Measurements from ENCODE around the gene CYLD.

The CYLD gene

DNA sequence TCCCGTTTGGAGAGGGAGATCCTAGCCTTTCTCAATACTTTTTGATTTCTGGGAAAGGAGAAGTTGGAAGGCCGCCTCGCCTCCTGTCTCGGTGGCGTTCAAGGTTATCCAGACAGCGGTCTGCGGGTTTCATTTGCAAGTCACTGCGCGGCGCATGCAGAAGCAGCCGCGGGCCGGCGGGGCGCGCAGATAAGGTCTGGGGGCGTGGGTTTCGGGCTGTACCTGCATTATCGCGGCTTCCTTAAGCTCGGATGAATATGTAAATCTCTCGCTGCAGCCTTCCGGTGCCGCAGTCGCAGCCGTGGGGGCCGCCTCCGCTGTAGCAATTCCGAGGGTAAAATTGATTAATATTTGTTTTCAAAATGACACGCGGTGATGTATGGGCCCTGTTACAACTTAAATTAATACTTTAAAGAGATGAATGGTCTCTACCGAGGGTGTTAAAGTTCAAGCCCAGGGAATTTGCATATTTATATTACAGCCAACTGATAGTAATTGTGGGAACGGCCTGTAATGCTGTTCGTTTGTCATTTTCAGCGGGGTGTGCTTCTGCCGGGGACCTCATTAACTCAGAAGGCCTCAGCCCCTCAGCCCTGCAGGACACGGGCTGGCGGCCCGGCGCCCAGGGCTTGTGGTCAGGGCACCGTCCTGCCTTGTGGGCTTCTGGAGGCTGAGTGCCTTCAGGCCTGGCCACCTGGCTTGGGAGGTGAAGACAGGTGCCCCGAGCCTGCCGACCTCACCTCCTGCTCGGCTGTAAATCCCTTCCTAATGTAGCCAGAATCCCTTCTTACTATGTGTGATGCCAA, 99.4 kb downstream of the CYLD start:
- no peaks in the 10 kb centered on the region for H3K79me2 ChIP-seq (ENCODE audit: control insufficient read depth, insufficient read depth, low read length)
- no peak overlapping the region for H2AK5ac ChIP-seq (ENCODE audit: low read length)
- H3K4me3 ChIP-seq (ENCODE audit: low read length), result no peak overlapping the region
- DNase-seq, result peak; percentile 67
- H2BK15ac ChIP-seq (replicated peaks; ENCODE audit: low read depth), result no peak overlapping the region
- no CpG with 5 or more reads among the region's 44 CpGs for WGBS (ENCODE audit: extremely low coverage, insufficient coverage, low lambda C conversion rate)
- H3K18ac ChIP-seq (ENCODE audit: low read length), result no peak overlapping the region
- H2BK5ac ChIP-seq (ENCODE audit: low read length), result no peak overlapping the region
- H3K56ac ChIP-seq (ENCODE audit: low read length), result no peak overlapping the region
- peak overlapping the region; percentile 11 for H3K9ac ChIP-seq (ENCODE audit: low read length)
- H3K27ac ChIP-seq (ENCODE audit: low read depth, low read length), result no peak overlapping the region
- no peaks in the 10 kb centered on the region for H3K27me3 ChIP-seq (ENCODE audit: insufficient read depth, low read length, poor library complexity)
- no peak overlapping the region for H3K4ac ChIP-seq (ENCODE audit: low read depth, low read length)
- no peaks in the 10 kb centered on the region for H3K36me3 ChIP-seq (ENCODE audit: control insufficient read depth, insufficient read depth, low read length)
- no peaks in the 10 kb centered on the region for H3K79me1 ChIP-seq (ENCODE audit: low read length)
- no peak overlapping the region for H3K23ac ChIP-seq (ENCODE audit: low read length)
- H2BK120ac ChIP-seq (ENCODE audit: low read depth, low read length), result no peak overlapping the region
- no peak overlapping the region for H4K5ac ChIP-seq (ENCODE audit: low read length)
- no peak overlapping the region for H4K8ac ChIP-seq (ENCODE audit: low read depth, low read length)
- peaks cover 2% of the 10 kb centered on the region for H3K4me1 ChIP-seq (ENCODE audit: control insufficient read depth, low read depth, low read length)
- peak overlapping the region; percentile 12 for H3K4me2 ChIP-seq (ENCODE audit: low read length)

DNA sequence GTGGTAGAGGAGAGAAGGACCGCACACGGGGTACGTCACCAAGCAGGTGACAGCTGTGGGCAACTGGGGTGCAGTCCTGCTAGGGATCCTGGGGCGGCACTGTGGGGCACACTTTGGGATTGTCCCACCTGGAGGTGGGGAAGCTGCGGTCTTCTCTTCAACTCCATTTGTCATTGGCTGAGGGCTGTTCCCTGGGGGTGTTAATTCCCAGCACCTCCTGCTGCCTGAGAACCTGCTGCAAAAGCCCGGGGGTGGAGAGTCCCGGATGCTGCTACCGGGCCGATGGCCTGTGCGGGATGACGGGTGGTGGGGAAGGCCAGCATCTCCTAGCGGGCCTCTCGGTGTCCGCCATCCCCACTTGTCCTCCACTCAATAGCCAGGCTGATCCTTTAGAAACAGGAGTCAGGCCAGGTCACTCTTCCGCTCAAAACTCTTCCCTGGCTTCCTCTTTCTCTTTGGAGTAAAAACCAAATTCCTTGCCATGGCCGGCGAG, 100.2 kb downstream of the CYLD start:
- DNase-seq, result no peak
- Histone ChIP-seq H2AK5ac (ENCODE audit: low read length) (no peak overlapping the region), H3K18ac (ENCODE audit: low read length) (no peak overlapping the region), H3K27ac (ENCODE audit: low read depth, low read length) (no peak overlapping the region), H3K79me2 (ENCODE audit: control insufficient read depth, insufficient read depth, low read length) (no peaks in the 10 kb centered on the region), H3K79me1 (ENCODE audit: low read length) (no peaks in the 10 kb centered on the region), H4K5ac (ENCODE audit: low read length) (no peak overlapping the region), H3K56ac (ENCODE audit: low read length) (no peak overlapping the region), H3K27me3 (ENCODE audit: insufficient read depth, low read length, poor library complexity) (no peaks in the 10 kb centered on the region), H3K4me2 (ENCODE audit: low read length) (no peak overlapping the region), H2BK5ac (ENCODE audit: low read length) (no peak overlapping the region), H3K4ac (ENCODE audit: low read depth, low read length) (no peak overlapping the region), H3K9ac (ENCODE audit: low read length) (no peak overlapping the region), H4K8ac (ENCODE audit: low read depth, low read length) (no peak overlapping the region), H2BK120ac (ENCODE audit: low read depth, low read length) (no peak overlapping the region), H3K4me3 (ENCODE audit: low read length) (no peak overlapping the region), H3K23ac (ENCODE audit: low read length) (no peak overlapping the region), H3K36me3 (ENCODE audit: control insufficient read depth, insufficient read depth, low read length) (no peaks in the 10 kb centered on the region), H3K4me1 (ENCODE audit: control insufficient read depth, low read depth, low read length) (peaks cover 2% of the 10 kb centered on the region), H2BK15ac (replicated peaks; ENCODE audit: low read depth) (no peak overlapping the region)
- no CpG with 5 or more reads among the region's 17 CpGs for WGBS (ENCODE audit: extremely low coverage, insufficient coverage, low lambda C conversion rate)

DNA sequence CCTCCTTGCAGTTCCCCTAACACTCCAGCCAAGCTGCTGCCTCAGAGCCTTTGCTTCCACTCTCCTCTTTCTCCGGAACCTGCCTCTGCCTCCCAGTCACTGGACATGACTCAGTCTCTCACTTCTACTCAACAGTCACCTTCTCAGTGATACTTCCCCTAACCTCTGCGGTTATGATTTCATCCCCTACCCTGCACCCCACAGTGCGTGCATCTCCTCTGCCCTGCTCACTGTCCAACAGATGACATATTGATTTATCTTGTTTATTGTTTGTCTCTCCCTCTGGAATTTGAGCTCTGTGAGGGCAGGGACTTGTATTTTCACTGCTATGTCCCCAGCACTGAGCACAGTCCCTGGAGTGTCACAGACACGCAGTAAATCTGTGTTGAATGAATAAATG, 100.7 kb downstream of the CYLD start:
- whole genome bisulfite sequencing (ENCODE audit: extremely low coverage, insufficient coverage, low lambda C conversion rate), result no CpG with 5 or more reads among the region's 4 CpGs
- Histone ChIP-seq H3K4ac (ENCODE audit: low read depth, low read length) (no peak overlapping the region), H3K36me3 (ENCODE audit: control insufficient read depth, insufficient read depth, low read length) (no peaks in the 10 kb centered on the region), H2BK15ac (replicated peaks; ENCODE audit: low read depth) (no peak overlapping the region), H3K18ac (ENCODE audit: low read length) (no peak overlapping the region), H2AK5ac (ENCODE audit: low read length) (no peak overlapping the region), H4K5ac (ENCODE audit: low read length) (no peak overlapping the region), H2BK120ac (ENCODE audit: low read depth, low read length) (no peak overlapping the region), H4K8ac (ENCODE audit: low read depth, low read length) (no peak overlapping the region), H3K79me1 (ENCODE audit: low read length) (no peaks in the 10 kb centered on the region), H3K27ac (ENCODE audit: low read depth, low read length) (no peak overlapping the region), H3K4me1 (ENCODE audit: control insufficient read depth, low read depth, low read length) (peaks cover 2% of the 10 kb centered on the region), H2BK5ac (ENCODE audit: low read length) (no peak overlapping the region), H3K23ac (ENCODE audit: low read length) (no peak overlapping the region), H3K79me2 (ENCODE audit: control insufficient read depth, insufficient read depth, low read length) (no peaks in the 10 kb centered on the region), H3K56ac (ENCODE audit: low read length) (no peak overlapping the region), H3K4me3 (ENCODE audit: low read length) (no peak overlapping the region), H3K9ac (ENCODE audit: low read length) (no peak overlapping the region), H3K4me2 (ENCODE audit: low read length) (no peak overlapping the region), H3K27me3 (ENCODE audit: insufficient read depth, low read length, poor library complexity) (no peaks in the 10 kb centered on the region)
- DNase-seq, result no peak

DNA sequence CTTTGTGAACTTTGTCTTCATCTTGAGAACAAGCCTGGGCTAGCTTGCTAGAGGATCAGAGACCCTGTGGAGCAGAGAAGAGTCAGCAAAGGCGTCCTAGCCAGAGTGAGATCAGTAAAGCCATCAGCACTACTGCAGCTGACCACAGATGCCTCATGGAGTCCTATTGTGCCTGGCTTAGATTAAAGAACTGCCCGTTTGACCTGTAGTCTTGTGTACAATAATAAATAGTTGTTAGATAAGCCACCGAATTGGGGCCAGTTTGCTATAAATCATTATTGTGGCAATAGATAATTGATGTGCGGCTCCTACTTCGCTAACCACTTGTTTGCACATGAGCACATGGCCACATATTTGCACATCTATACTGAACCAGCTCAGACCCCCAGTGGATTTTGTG, 103.0 kb downstream of the CYLD start:
- H2AK5ac ChIP-seq (ENCODE audit: low read length), result no peak overlapping the region
- no peaks in the 10 kb centered on the region for H3K27me3 ChIP-seq (ENCODE audit: insufficient read depth, low read length, poor library complexity)
- no peak for DNase-seq
- no peaks in the 10 kb centered on the region for H3K79me2 ChIP-seq (ENCODE audit: control insufficient read depth, insufficient read depth, low read length)
- peaks cover 2% of the 10 kb centered on the region for H3K4me1 ChIP-seq (ENCODE audit: control insufficient read depth, low read depth, low read length)
- no peak overlapping the region for H2BK5ac ChIP-seq (ENCODE audit: low read length)
- no peaks in the 10 kb centered on the region for H3K36me3 ChIP-seq (ENCODE audit: control insufficient read depth, insufficient read depth, low read length)
- no peaks in the 10 kb centered on the region for H3K79me1 ChIP-seq (ENCODE audit: low read length)
- H4K8ac ChIP-seq (ENCODE audit: low read depth, low read length), result no peak overlapping the region
- no peak overlapping the region for H3K27ac ChIP-seq (ENCODE audit: low read depth, low read length)
- H3K23ac ChIP-seq (ENCODE audit: low read length), result no peak overlapping the region
- H3K56ac ChIP-seq (ENCODE audit: low read length), result no peak overlapping the region
- WGBS (ENCODE audit: extremely low coverage, insufficient coverage, low lambda C conversion rate), result no CpG with 5 or more reads among the region's 5 CpGs
- no peak overlapping the region for H3K4me2 ChIP-seq (ENCODE audit: low read length)
- H2BK120ac ChIP-seq (ENCODE audit: low read depth, low read length), result no peak overlapping the region
- H3K4me3 ChIP-seq (ENCODE audit: low read length), result no peak overlapping the region
- no peak overlapping the region for H2BK15ac ChIP-seq (replicated peaks; ENCODE audit: low read depth)
- no peak overlapping the region for H3K18ac ChIP-seq (ENCODE audit: low read length)
- no peak overlapping the region for H3K4ac ChIP-seq (ENCODE audit: low read depth, low read length)
- no peak overlapping the region for H3K9ac ChIP-seq (ENCODE audit: low read length)
- H4K5ac ChIP-seq (ENCODE audit: low read length), result no peak overlapping the region

DNA sequence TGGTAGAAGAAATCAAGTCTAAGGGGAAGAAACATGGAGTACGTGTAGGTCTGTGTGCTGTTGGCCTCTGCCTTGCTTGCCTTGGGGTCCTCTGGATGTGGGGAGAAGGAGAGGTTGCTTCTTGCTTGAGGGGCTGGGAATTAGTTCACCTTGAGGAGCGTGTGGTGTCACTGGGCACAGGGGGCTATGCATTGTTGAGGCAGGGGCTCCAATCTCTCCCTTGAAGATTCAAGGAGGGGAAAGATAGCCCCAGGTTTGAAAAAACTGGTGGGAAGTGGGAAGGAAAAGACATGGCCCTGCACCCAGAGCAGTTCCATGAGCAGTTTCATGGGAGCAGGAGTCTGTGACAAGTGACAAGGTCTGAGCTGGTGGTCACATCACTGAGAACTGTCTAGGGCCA, 103.4 kb downstream of the CYLD start:
- H2BK5ac ChIP-seq (ENCODE audit: low read length), result no peak overlapping the region
- H3K4me1 ChIP-seq (ENCODE audit: control insufficient read depth, low read depth, low read length), result peaks cover 2% of the 10 kb centered on the region
- H3K4me3 ChIP-seq (ENCODE audit: low read length), result no peak overlapping the region
- no peak overlapping the region for H3K4me2 ChIP-seq (ENCODE audit: low read length)
- no peak overlapping the region for H3K18ac ChIP-seq (ENCODE audit: low read length)
- no peak overlapping the region for H4K8ac ChIP-seq (ENCODE audit: low read depth, low read length)
- no peaks in the 10 kb centered on the region for H3K79me1 ChIP-seq (ENCODE audit: low read length)
- DNase-seq, result no peak
- H3K27ac ChIP-seq (ENCODE audit: low read depth, low read length), result no peak overlapping the region
- H3K56ac ChIP-seq (ENCODE audit: low read length), result no peak overlapping the region
- no peaks in the 10 kb centered on the region for H3K36me3 ChIP-seq (ENCODE audit: control insufficient read depth, insufficient read depth, low read length)
- no peak overlapping the region for H2BK120ac ChIP-seq (ENCODE audit: low read depth, low read length)
- no peak overlapping the region for H2AK5ac ChIP-seq (ENCODE audit: low read length)
- H4K5ac ChIP-seq (ENCODE audit: low read length), result no peak overlapping the region
- H3K9ac ChIP-seq (ENCODE audit: low read length), result no peak overlapping the region
- no peak overlapping the region for H2BK15ac ChIP-seq (replicated peaks; ENCODE audit: low read depth)
- H3K4ac ChIP-seq (ENCODE audit: low read depth, low read length), result no peak overlapping the region
- no peaks in the 10 kb centered on the region for H3K27me3 ChIP-seq (ENCODE audit: insufficient read depth, low read length, poor library complexity)
- no CpG with 5 or more reads among the region's 2 CpGs for WGBS (ENCODE audit: extremely low coverage, insufficient coverage, low lambda C conversion rate)
- no peaks in the 10 kb centered on the region for H3K79me2 ChIP-seq (ENCODE audit: control insufficient read depth, insufficient read depth, low read length)
- no peak overlapping the region for H3K23ac ChIP-seq (ENCODE audit: low read length)

DNA sequence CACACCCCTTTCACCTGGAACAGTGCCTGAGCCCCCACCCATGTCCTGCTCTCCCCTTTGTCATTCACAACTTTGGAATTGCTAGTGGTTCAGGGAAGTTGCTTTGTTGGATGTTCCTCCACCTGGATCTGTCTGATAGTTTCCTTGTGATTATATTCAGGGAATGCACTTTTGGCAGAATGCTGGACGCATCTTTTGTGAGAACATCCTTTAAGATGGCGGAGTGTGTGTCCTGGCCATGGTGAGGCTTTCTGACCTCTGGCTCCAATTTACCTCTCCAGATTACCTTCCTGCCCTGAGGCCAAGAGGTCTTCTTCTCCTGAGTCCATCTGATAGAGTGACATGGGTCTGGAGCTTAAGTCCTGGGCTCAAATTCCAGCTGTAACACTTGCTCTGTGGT, 104.6 kb downstream of the CYLD start:
- no peak overlapping the region for H3K4me2 ChIP-seq (ENCODE audit: low read length)
- DNase-seq, result no peak

More for the DNA sequence above, 104.6 kb downstream of the CYLD start:
- WGBS (ENCODE audit: extremely low coverage, insufficient coverage, low lambda C conversion rate), result no CpG with 5 or more reads among the region's 2 CpGs
- no peaks in the 10 kb centered on the region for H3K4me1 ChIP-seq (ENCODE audit: control insufficient read depth, low read depth, low read length)
- no peaks in the 10 kb centered on the region for H3K79me2 ChIP-seq (ENCODE audit: control insufficient read depth, insufficient read depth, low read length)
- H3K23ac ChIP-seq (ENCODE audit: low read length), result no peak overlapping the region
- H3K4ac ChIP-seq (ENCODE audit: low read depth, low read length), result no peak overlapping the region
- H3K27ac ChIP-seq (ENCODE audit: low read depth, low read length), result no peak overlapping the region
- H3K9ac ChIP-seq (ENCODE audit: low read length), result no peak overlapping the region
- H4K5ac ChIP-seq (ENCODE audit: low read length), result no peak overlapping the region
- H4K8ac ChIP-seq (ENCODE audit: low read depth, low read length), result no peak overlapping the region
- no peaks in the 10 kb centered on the region for H3K79me1 ChIP-seq (ENCODE audit: low read length)
- no peaks in the 10 kb centered on the region for H3K36me3 ChIP-seq (ENCODE audit: control insufficient read depth, insufficient read depth, low read length)
- H2BK15ac ChIP-seq (replicated peaks; ENCODE audit: low read depth), result no peak overlapping the region
- H2BK120ac ChIP-seq (ENCODE audit: low read depth, low read length), result no peak overlapping the region
- no peak overlapping the region for H3K4me3 ChIP-seq (ENCODE audit: low read length)
- H2AK5ac ChIP-seq (ENCODE audit: low read length), result no peak overlapping the region
- no peak overlapping the region for H2BK5ac ChIP-seq (ENCODE audit: low read length)
- H3K56ac ChIP-seq (ENCODE audit: low read length), result no peak overlapping the region
- H3K27me3 ChIP-seq (ENCODE audit: insufficient read depth, low read length, poor library complexity), result no peaks in the 10 kb centered on the region
- no peak overlapping the region for H3K18ac ChIP-seq (ENCODE audit: low read length)

Data from mesendoderm (in vitro differentiated cells).